Measurements from ENCODE around the gene MAGI2. TPM values are rescaled to one million over a fixed set of nuclear protein-coding genes. Genes with fewer than 3 reads are reported as not detected.

Gene MAGI2
- total RNA-seq, 1 experiment from 2014 or later: 0.22 TPM

DNA sequence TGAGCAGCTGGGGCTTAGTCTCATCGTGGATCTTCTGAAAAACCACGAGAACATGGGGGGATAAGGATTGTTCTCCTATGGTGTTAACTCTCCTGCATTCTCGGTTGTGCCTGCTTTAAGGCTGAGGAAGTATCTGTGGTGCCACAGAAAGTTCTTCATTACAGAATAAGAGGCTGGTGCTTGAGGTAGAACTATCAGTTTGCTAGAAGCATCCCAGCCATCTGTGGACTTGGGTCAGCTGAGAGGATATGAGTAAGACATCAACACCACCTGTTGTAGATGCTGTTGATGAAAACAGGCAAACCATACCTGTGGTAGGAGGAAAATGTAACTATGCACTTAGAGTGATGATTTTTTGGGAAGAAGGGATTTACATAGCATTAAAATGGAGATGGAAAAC, 1238.3 kb downstream of the MAGI2 start:
- TF ChIP-seq POLR2A (IDR thresholded peaks at IDR 0.05; ENCODE audit: borderline replicate concordance, extremely low read depth, insufficient read depth, insufficient read length) (no peak), SIN3A (IDR thresholded peaks at IDR 0.05; ENCODE audit: low read depth) (no peak), JUND (IDR thresholded peaks at IDR 0.05) (no peak), EZH2 (IDR thresholded peaks at IDR 0.05) (no peak), POLR2AphosphoS5 (IDR thresholded peaks at IDR 0.05; ENCODE audit: low read depth, low read length) (no peak), SP1 (IDR thresholded peaks at IDR 0.05; ENCODE audit: low read depth) (no peak), CEBPB (IDR thresholded peaks at IDR 0.05; ENCODE audit: low read depth) (no peak)
- TF ChIP-seq, protein P1, sequence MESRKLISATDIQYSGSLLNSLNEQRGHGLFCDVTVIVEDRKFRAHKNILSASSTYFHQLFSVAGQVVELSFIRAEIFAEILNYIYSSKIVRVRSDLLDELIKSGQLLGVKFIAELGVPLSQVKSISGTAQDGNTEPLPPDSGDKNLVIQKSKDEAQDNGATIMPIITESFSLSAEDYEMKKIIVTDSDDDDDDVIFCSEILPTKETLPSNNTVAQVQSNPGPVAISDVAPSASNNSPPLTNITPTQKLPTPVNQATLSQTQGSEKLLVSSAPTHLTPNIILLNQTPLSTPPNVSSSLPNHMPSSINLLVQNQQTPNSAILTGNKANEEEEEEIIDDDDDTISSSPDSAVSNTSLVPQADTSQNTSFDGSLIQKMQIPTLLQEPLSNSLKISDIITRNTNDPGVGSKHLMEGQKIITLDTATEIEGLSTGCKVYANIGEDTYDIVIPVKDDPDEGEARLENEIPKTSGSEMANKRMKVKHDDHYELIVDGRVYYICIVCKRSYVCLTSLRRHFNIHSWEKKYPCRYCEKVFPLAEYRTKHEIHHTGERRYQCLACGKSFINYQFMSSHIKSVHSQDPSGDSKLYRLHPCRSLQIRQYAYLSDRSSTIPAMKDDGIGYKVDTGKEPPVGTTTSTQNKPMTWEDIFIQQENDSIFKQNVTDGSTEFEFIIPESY (IDR thresholded peaks at IDR 0.05; ENCODE audit: extremely low read depth, insufficient replicate concordance, low read length): no peak
- no peak for DNase-seq (ENCODE audit: low read depth, low spot score)
- Histone ChIP-seq H3K4me3 (replicated peaks in 1 of 2; ENCODE audit: low read depth in 1 of 2, low read length in 2 of 2) (no peak overlapping the region), H3K9me2 (ENCODE audit: insufficient read depth) (no peaks in the 10 kb centered on the region), H2AFZ (ENCODE audit: low read depth, low read length, poor library complexity, severe bottlenecking) (no peak overlapping the region), H3K36me3 (ENCODE audit: control insufficient read depth in 1 of 2, insufficient read depth in 2 of 2, low read length in 2 of 2) (no peaks in the 10 kb centered on the region), H3K4me1 (ENCODE audit: control insufficient read depth in 1 of 2, insufficient read depth in 2 of 2, low read length in 2 of 2) (no peaks in the 10 kb centered on the region), H3K79me2 (ENCODE audit: insufficient read depth, low read length) (no peaks in the 10 kb centered on the region), H3K9me3 (ENCODE audit: control insufficient read depth in 1 of 2, insufficient read depth in 1 of 2, low read depth in 1 of 2, low read length in 2 of 2) (no peaks in the 10 kb centered on the region), H3K27me3 (ENCODE audit: insufficient read depth, low read length) (peaks cover 47% of the 10 kb centered on the region; the same call in 1 of the 2 replicates), H3K4me2 (ENCODE audit: low read length) (no peak overlapping the region), H4K20me1 (ENCODE audit: insufficient read depth) (no peaks in the 10 kb centered on the region), H3K27ac (ENCODE audit: low read depth, low read length) (no peak overlapping the region), H3K9ac (ENCODE audit: low read length) (no peak overlapping the region)
- ChIA-PET RAD21 (ENCODE audit: low non-redundant PET in 1 of 2, low total read pairs in 2 of 2, uncharacterized antibody in 2 of 2, unreplicated experiment in 2 of 2) (no interaction called here), POLR2A (no interaction called here), CTCF (no interaction called here)
- no peak for ATAC-seq
- intact Hi-C loops (cut with micrococcal nuclease): no loop called here
- no TSS peak for BruUV-seq (replicated peaks)

DNA sequence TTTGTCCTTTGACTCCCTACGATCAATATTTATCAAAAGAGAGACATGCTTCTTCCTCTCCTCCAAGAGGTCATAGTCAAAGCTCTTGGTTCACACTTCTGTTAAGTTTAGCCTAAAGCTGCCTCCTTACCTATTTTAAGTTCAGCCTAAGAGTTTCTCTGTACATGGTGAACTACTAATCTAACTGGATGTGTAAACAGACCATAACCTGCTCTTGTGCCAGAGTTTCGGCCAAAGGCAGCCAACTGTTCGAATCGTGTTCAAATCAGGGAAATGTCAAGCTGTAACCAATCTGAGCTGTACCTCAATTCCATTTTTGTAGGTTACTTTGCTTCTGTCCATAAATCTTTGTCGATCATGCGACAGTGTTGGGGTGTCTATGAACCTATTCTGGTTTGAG, 1240.1 kb downstream of the MAGI2 start:
- ChIA-PET RAD21 (ENCODE audit: low non-redundant PET in 1 of 2, low total read pairs in 2 of 2, uncharacterized antibody in 2 of 2, unreplicated experiment in 2 of 2) (no interaction called here), CTCF (no interaction called here), POLR2A (no interaction called here)
- Histone ChIP-seq H3K9ac (ENCODE audit: low read length) (no peak overlapping the region), H3K4me1 (ENCODE audit: control insufficient read depth in 1 of 2, insufficient read depth in 2 of 2, low read length in 2 of 2) (no peaks in the 10 kb centered on the region), H3K27ac (ENCODE audit: low read depth, low read length) (no peak overlapping the region), H3K4me3 (replicated peaks in 1 of 2; ENCODE audit: low read depth in 1 of 2, low read length in 2 of 2) (no peak overlapping the region), H3K9me2 (ENCODE audit: insufficient read depth) (no peaks in the 10 kb centered on the region), H2AFZ (ENCODE audit: low read depth, low read length, poor library complexity, severe bottlenecking) (no peak overlapping the region), H3K27me3 (ENCODE audit: insufficient read depth, low read length) (peaks cover 43% of the 10 kb centered on the region; the same call in 1 of the 2 replicates), H3K79me2 (ENCODE audit: insufficient read depth, low read length) (no peaks in the 10 kb centered on the region), H3K9me3 (ENCODE audit: control insufficient read depth in 1 of 2, insufficient read depth in 1 of 2, low read depth in 1 of 2, low read length in 2 of 2) (no peaks in the 10 kb centered on the region), H3K4me2 (ENCODE audit: low read length) (no peak overlapping the region), H4K20me1 (ENCODE audit: insufficient read depth) (no peaks in the 10 kb centered on the region), H3K36me3 (ENCODE audit: control insufficient read depth in 1 of 2, insufficient read depth in 2 of 2, low read length in 2 of 2) (no peaks in the 10 kb centered on the region)
- TF ChIP-seq JUND (IDR thresholded peaks at IDR 0.05) (no peak), SRF (IDR thresholded peaks at IDR 0.05; ENCODE audit: low read depth) (no peak)
- intact Hi-C loops (cut with micrococcal nuclease): no loop called here
- ATAC-seq (no peak), DNase-seq (ENCODE audit: low read depth, low spot score) (no peak)
- no TSS peak for BruUV-seq (replicated peaks)
